HUDEP-2 (cell line): ENCODE measurements around the gene CYP3A5.
A peak's percentile ranks its signal among the peaks of the same experiment; 100 is the strongest.
"Not testable (repeated sequence)": the region's sequence is repeated elsewhere in the genome, so short reads cannot be mapped to it uniquely, and the experiment has no call there.

Experiments
- DNase-seq, 76 experiments: peaks; one replicate each; lab custom pipeline; 2025; ENCODE audit not compliant: unreplicated experiment in 76 of 76; lab: John Stamatoyannopoulos, UW

Gene CYP3A5

GRCh38 chr7:99679400-99680191 lies at the start of gene CYP3A5:
Gene CYP3A5, minus strand, starts transcription at chr7:99679996. Its CDS starts 100 bp downstream, at chr7:99679896.
- no peak for DNase-seq

GRCh38 chr7:99728615-99729014 lies 48.8 kb upstream of the CYP3A5 start:
- no peak for DNase-seq

GRCh38 chr7:99723201-99723600 lies 43.4 kb upstream of the CYP3A5 start:
- DNase-seq = not testable (repeated sequence)

GRCh38 chr7:99720800-99721595 lies 41.2 kb upstream of the CYP3A5 start:
- DNase-seq = no peak

GRCh38 chr7:99719996-99720769 lies 40.4 kb upstream of the CYP3A5 start:
- DNase-seq = no peak

GRCh38 chr7:99713995-99714570 lies 34.3 kb upstream of the CYP3A5 start:
- DNase-seq = no peak

GRCh38 chr7:99709838-99710578 lies 30.2 kb upstream of the CYP3A5 start:
- DNase-seq = no peak

- no peak for DNase-seq
These were observed 29.5 kb upstream of the CYP3A5 start for GRCh38 chr7:99709260-99709659.

GRCh38 chr7:99707096-99707495 lies 27.3 kb upstream of the CYP3A5 start:
- peak in 1 of 76 experiments; percentile 0 for DNase-seq

- DNase-seq = no peak
These were observed 20.1 kb upstream of the CYP3A5 start for GRCh38 chr7:99699946-99700345.

- DNase-seq = not testable (repeated sequence)
These were observed 19.3 kb upstream of the CYP3A5 start for GRCh38 chr7:99698867-99699730.

- no peak for DNase-seq
These were observed 15.1 kb upstream of the CYP3A5 start for GRCh38 chr7:99694912-99695304.

- peak in 3 of 76 experiments; percentile 1 to 9 (median 2) for DNase-seq
These were observed 14.6 kb upstream of the CYP3A5 start for GRCh38 chr7:99694201-99694911.

- DNase-seq = peak in 44 of 76 experiments; percentile 2 to 84 (median 26)
These were observed 13.8 kb upstream of the CYP3A5 start for GRCh38 chr7:99693427-99694200.

- DNase-seq = no peak
These were observed 13.3 kb upstream of the CYP3A5 start for GRCh38 chr7:99693100-99693426.

- DNase-seq = not testable (repeated sequence)
These were observed 12.8 kb upstream of the CYP3A5 start for GRCh38 chr7:99692563-99692962.

GRCh38 chr7:99691658-99692057 lies 11.9 kb upstream of the CYP3A5 start:
- not testable (repeated sequence) for DNase-seq

GRCh38 chr7:99690918-99691317 lies 11.1 kb upstream of the CYP3A5 start:
- not testable (repeated sequence) for DNase-seq
